IPS DF 19.7 (cell line): ENCODE measurements around the gene MED13.
"Not testable (repeated sequence)": the region's sequence is repeated elsewhere in the genome, so short reads cannot be mapped to it uniquely, and the experiment has no call there.

Experiments used
- DNase-seq: peaks from one replicate; pipeline ENCODE4 v3.0.0-alpha.2; 2013; ENCODE audit warnings: low read depth, low spot score

Gene MED13

DNA sequence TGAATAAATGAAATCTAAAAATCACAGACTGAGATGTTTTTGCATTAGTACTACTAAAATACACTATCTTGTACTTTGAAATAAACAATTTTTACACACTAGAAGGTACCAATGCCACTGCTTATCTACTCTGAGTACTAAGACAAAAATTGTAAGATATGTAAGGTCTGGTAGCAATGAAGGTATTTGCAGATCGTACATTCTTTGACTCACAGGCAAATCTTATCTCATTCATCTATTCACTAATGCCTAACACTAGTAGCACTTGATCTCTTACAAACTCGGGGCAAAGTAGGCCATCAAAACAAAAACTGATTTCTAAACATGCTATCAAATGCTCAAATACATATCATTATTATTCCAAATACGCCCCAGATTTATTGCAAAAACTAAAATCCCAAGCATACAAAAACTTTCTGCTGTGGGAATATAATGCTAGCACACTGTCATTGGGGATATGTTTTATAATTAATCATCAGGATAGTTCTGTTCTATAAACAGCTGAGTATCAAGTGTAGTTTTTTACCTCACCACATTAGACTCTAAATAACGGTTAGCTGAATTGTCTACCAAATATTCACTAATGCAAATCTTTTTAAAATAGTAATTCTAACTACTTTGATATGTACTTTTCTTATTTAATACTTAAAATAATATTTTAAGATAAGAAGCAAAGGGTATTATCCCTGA is 68.0 kb downstream of the MED13 start:
- no peak for DNase-seq

DNA sequence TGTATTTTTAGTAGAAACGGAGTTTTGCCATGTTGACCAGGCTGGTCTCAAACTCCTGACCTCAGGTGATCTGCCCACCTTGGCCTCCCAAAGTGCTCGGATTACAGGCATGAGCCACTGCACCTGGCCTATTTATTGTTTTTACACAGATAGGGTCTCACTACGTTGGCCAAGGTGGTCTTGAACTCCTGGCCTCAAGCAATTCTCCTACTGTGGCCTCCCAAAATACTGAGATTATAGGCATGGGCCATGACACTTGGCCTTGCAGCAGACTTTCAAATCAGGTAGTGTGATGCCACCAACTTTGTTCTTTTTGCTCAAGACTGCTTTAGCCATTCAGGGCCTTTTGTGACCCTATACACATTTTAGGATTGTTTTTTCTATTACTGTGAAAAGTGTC is 75.6 kb downstream of the MED13 start:
- DNase-seq: no peak

DNA sequence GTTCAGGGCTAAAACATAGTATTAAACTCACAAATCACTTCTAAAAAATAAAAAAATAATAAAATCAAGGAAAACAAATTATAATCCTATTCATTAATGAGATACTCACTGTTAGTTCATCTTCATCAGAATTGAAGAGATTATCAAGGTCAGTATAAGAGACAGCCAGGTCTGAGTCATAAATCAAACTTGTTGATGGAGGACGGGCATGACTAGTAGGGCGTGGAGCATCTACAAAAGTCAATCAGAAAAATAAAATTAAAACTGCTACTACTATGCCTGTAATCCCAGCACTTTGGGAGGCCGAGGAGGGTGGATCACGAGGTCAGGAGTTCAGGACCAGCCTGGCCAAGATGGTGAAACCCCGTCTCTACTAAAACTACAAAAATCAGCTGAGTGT is 78.2 kb downstream of the MED13 start:
- no peak for DNase-seq

DNA sequence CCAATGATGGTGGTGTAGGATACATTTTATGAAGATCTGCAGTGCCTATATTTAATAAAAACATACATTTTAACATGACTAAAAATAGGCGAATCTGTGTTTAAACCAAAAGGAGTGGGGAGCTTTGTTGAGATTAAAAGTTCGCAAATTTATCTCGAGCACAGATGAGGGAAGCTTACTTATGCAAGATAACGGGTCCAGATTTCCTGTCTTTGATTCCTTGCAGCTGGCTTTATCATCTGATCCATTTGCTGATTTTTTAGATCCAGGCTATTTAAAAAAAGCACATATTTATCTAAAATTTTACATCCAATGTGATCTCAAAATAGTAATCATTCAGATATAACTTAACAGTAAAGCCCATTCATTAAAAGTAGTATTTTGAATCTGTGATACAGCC is 80.3 kb downstream of the MED13 start:
- DNase-seq: no peak

DNA sequence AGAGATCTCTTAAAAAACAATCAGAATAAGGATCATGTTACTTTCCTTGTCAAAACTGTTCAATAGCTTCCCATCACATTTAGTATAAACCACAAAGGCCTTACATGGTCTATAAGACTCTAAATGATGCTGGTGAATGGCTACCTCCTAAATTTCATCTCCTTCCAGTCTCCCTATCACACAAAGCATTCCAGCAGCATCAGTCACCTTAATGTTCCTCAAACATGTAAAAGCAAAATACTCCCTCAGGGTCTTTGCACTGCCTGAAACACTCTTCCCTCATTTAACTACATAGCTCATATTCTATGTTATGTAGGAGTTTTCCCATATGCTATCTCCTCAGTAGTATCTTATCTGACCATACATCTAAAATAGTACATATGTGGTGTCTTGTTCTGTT is 83.8 kb downstream of the MED13 start:
- DNase-seq: no peak

DNA sequence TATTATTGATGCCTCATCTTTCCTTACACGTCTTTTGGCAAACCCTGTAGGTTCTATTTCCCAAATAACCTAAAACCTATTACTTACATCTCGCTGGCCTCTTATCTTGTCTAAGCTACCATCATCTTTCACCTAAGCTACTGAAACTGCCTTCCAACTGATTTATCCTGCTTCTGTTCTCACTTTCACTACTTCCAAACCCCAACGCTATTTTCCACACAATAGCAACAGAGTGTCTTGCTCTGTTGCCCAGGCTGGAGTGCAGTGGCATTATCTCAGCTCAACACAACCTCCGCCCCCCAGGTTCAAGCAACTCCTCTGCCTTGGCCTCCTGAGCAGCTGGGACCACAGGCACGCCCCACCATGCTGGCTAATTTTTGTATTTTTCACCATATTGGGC is 84.5 kb downstream of the MED13 start:
- DNase-seq: no peak

DNA sequence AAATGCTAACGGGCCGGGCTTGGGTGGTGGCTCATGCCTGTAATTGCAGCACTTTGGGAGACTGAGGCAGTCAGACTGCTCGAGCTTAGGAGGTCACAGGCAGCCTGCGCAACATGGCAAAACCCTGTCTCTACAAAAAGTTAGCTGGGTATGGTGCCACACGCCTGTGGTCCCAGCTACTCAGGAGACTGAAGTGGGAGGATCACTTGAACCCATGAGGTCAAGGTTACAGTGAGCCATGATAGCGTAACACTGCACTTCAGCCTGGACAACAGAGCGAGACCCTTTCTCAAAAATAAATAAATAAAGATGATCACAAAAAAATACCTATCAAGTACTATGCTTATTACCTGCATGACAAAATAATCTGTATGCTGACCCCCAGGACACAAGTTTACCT is 91.0 kb downstream of the MED13 start:
- no peak for DNase-seq

DNA sequence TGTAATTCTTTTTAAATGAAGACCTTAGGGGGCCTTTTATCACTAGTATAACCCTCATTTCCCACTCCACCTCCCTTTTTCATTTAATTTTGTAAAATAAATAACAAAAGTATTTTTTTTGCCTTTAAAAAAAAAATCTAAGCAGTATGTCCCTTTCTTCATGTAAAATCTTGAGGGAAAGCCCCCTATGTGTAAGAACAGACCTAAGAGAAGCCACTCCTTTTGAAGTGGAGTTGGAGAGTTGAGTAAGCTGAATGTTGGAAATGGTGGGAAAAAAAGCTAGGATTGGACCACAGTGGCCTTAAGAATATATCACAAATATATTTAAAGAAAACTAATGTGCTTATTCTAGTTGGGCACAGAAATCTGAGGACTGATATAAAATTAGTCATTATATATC is 92.8 kb downstream of the MED13 start:
- no peak for DNase-seq

DNA sequence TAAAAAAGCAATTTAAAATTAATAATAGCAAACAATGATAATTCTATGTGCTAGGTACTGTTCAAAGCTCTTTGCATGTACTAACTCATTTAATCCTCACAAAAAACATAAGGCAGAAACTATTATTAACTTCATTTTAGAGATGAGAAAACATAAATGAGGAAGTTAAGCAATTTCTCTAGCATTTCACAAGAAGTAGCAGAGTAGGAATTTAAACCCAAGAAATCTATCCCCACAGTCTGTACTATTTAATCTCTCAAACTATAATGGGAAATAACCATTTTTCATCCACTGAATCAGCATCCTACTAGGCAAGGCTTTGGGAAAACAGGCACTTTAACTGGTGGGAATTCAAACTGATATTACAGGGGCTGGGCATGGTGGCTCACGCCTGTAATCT is 95.0 kb downstream of the MED13 start:
- DNase-seq: no peak

DNA sequence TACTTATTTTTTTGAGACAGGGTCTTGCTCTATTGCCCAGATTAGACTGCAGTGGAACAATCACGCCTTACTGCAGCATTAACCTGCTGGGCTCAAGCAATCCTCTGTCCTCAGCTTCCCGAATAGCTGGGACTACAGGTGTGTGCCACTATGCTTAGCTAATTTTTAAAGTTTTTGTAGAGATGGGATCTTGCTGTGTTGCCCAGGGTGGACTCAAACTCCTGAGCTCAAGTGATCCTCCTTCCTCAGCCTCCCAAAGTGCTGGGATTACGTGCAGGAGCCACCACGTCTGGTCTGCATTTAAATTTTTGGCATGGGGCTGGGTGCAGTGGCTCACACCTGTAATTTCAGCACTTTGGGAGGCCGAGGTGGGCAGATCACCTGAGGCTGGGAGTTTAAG is 96.3 kb downstream of the MED13 start:
- no peak for DNase-seq

DNA sequence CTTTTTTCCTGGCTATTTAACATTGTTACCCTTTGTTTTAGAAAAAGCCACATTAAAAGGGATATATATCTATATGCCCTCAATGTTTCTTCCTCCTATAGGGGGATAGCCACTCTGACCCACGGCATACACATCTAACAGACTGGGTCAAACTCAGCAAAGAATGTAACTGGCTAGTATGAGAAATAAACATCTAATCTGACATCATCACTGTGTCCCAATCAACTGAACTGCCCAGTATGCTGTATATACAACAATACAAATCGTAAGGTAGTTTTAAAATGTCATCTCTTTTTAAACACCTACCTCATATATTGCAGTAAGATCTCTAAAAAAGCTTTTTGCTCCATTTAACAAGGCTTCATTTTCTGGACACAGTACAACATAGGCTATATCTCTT is 97.3 kb downstream of the MED13 start:
- DNase-seq: no peak

DNA sequence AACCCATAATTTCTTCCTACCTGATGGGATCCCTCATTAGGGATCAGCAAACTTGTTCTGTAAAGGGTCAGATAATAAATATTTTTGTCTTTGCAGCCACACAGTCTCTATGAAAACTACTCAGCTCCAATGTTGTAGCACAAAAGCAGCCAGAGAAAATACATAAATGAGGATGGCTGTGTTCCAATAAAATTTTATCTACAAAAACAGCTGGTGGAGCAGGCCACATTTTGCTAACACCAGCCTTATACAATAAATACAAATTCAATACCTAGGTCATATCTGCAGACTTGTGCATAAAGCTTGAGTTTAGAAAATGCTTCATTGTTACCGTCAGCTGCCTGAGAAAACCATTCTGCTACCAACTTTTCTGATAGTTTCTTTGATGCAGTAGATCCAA is 98.9 kb downstream of the MED13 start:
- DNase-seq: no peak

DNA sequence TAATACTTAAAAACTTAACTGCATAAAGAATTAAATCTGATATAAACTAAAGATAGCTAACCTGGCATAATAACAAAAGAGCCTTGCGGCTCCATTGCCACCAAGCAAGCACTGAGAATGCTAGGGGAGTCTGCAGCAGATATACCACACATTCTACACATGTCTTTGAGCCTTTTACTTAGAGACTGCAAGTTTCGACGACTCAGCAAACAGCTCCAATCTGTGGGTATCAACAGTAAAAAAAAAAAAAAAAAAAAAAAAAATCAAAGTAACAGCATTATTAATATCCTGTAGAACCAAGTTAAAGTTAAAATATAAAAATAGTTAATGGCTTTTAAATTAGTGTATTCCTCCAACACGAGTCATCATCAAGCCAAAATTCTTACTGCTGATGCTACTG is 109.5 kb downstream of the MED13 start:
- DNase-seq: no peak

DNA sequence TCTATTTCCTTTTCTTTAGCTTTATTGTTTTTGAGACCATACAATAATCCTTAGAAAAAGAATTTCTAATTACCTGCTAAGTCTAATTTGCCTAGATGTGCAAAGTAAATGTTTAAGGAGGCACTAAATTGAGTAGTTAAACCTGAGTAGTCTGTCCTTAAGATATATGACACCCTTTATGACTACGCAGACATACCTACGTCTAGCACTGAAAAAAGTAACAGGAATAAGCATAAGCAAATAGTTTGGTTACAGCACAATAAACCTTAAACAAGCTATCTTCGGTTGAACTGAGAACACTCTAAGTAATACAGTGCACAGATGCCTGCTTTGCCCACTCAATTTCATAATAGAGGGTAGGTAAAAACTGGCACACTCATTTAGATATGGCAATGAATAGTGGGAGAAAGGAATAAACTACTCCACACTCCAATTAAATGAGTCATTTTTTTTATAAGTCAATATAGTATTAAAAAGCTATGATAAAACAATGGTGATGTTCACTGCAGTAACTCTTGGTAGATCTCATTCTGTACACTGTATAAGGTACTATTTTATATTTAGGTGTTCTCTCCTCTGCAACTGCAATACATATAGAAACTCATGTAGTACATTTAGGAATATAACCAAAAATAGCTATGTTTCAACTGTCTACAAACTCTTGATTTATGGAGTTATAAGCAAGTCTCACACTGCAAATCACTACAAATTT is 117.6 kb downstream of the MED13 start:
- no peak for DNase-seq

DNA sequence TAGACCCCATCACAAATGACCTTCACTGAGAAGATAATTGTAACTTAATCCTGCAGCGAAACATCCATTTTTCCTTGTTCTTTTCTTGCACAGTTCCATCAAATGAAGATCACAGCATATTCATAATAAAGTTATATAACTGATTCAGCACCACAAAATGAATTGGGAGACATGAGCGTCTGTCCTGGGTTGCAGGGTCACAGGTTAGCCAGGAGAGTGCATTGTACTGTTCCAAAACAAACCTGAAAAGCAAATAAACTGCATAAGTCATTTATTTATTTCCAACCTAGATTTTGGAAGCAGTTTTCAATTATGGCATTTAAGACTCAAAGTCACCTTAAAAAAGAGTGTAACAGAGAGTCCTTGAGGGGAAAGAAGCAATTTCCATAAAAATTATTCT is 118.7 kb downstream of the MED13 start:
- no peak for DNase-seq

DNA sequence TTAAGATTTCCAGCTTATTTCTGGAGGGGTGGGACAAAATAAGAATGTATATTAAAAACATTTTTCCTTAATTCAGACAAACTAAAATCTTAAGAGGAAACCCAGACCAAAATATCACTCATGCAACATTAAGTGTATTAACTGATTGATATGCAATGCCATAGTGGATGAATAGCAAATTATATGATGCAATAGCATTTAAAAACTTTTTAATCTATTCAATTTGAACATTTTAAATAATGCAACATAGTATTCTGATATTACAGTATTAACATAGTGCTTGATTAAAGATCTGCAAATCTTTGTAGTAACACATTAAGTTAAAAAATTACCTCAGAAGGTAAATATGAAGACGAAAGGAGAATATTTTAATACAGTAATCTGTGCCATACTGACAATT is 122.0 kb downstream of the MED13 start:
- DNase-seq: no peak

DNA sequence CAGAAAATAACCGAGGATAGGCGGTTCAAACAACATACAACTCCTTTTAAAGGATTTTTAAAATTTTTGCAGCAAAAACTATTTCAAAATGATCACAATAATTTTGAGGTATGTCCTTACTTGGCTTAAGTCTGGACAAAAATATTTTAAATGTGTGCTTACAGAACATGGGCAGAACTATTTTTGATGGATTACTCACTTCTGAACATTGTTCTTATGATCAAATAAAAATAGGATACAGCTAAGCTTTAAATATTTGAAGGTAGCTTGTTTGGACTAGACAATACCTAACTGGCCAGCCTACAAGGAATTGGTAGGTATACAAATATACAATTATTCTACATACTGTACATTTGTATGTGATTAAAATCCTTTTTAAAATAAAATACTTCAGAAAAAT is 123.0 kb downstream of the MED13 start:
- no peak for DNase-seq

DNA sequence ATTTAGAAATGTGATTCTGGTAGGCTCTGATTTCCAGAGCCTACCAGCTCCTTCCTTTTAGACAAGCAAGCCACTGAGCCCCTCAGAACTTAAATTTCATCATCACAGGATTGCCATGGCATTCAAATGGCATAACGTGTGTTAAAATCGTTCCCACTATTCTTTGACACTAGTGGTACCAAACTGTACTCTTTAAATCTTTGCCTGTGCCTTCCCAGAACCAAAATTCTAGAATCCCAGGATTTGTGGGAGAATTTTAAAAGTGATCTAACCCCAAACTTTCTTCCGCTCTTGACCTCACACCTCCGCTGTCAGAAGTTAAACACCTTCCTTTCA is 137.0 kb downstream of the MED13 start:
- no peak for DNase-seq

DNA sequence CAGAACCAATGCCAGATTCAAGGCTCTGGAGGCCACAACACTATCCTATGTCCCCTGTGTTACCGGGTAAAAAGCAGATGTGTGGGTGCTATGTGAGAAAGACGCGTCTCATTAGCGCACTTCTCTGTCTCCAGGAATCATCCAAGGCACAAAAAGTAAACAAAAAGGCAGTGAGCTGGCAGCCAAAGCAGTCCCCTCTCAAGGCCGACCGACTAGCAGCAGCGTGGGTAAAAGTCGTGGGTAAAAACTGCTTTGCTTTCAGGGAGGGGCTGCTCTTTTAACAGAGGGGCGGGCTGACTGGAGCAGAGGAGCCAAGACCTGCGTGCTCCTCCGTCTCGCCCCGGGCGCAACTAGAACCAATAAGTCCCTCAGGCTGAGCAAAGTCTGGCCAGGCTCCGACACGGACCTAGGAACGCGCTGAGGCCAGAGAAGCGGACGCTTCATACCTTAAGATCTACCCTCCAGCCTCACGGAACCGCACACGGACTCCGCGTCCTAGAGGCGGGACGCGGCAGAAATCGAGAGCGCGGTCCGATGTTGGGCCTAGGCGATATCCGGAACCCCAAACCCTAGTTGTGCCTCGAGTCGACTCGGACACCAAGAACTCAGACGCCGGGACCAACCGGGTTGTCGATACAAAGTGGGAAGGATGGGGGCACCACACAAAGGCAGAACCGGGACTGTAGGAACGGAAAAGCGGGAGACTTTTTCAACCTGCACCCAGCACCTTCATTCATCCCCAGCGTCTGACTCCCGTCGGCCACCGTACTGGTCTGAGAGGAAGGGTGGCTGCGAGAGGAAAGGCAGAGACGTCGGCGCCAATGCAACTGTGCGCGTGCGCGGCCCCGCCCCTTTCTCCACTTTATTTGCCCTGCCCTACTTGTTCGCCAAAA is 137.6 kb downstream of the MED13 start, which contains the start of gene INTS2:
Gene INTS2 (minus strand): TSS at position 775 of the 893 bp plus-strand sequence. CDS start 1,338 bp downstream, outside the sequence.
- peak; percentile 73 for DNase-seq

DNA sequence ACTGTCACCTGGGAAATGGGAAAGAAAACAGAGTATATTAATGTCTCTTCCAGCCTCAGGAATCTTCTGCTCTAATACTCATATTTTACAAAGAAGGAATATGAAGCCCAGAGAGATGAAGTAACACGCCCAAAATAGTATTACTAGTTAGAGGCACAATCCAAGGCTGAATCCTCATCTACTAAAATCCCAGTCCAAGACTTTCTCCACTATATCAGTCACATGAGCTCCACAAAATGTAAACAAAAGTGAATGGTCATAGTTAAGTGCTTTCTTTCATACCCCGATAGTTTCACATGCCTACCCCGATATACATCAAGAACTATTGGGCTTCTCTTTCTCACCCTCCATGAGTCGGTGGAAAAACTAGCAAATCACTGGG is 138.3 kb downstream of the MED13 start:
- no peak for DNase-seq

DNA sequence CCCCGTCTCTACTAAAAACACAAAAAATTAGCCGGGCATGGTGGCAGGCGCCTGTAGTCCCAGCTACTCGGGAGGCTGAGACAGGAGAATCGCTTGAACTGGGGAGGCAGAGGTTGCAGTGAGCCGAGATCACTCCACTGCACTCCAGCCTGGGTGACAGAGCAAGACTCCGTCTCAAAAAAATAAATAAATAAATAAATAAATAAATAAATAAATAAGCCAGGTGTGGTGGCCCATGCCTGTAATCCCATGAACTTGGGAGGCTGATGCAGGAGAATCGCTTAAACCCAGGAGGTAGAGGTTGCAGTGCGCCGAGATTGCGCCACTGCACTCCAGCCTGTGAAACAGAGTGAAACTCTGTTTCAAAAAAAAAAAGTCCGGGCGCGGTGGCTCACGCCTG is 149.9 kb downstream of the MED13 start:
- DNase-seq: not testable (repeated sequence)

DNA sequence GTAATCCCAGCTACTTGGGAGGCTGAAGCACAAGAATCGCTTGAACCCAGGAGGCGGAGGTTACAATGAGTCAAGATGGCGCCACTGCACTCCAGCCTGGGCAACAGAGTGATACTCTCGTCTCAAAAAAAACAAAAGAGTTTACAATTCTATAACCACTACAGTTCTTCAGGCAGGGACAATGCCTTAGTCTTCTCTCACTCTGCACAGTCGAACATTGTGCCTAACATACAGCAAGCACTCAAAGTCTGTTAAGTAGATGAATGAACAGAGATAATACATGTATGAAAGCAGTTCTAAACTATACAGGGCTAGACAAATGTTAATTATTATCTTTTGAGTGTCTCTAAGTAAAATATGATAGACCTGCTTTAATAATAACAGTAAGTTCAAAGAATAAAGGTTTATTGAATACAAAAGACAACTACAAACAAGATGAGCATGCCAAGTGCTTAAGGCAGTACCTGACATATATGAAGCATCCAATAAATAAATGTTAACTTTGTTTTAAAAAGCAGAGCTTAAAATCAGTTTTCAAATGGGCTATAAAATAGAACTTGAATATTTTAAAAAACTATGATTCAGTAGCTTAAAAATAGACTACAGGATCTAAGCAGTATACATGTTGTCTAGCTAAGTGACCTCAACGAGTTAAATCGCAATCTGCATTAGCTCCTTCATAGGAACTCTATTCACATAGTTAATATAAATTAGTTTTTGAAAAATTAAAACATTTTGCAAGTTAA is 156.6 kb downstream of the MED13 start:
- DNase-seq: no peak
